HCT116 (cell line): ENCODE results near the gene OLA1. TPM values are rescaled to one million over a fixed set of nuclear protein-coding genes. Genes with fewer than 3 reads are reported as not detected.

Experiments
- ATAC-seq: fragments of 200-7000 bp; cut with Tn5 transposase; 2 replicates; pipeline ENCODE4 v1.9.1; 2020; ENCODE audit warnings: mild to moderate bottlenecking, moderate library complexity
- BruUV-seq: library from RNA; stranded (reverse); fragments of 400-500 nt; replicated peaks from 2 replicates; lab custom pipeline; 2021; lab: Mats Ljungman, UMichigan
- CTCF ChIA-PET: fragments of 300-600 bp; sonication (Branson Sonifier 250); formaldehyde crosslinking; loops from one replicate; lab custom pipeline; 2021; ENCODE audit warnings: antibody characterized with exemption; lab: Charles Lee
- POLR2A ChIA-PET: fragments of 300-600, 350-600 bp; sonication (Branson Sonifier 250); formaldehyde crosslinking; loops from one replicate; lab custom pipeline; 2021; ENCODE audit warnings: antibody characterized with exemption; lab: Charles Lee
- RAD21 ChIA-PET, 2 experiments: fragments of 300-600 bp; sonication (Branson Sonifier 250); formaldehyde crosslinking; loops; one replicate each; lab custom pipeline; 2023; ENCODE audit warnings: low total read pairs in 2 of 2; ENCODE audit not compliant: uncharacterized antibody in 2 of 2, unreplicated experiment in 2 of 2, low non-redundant PET in 1 of 2; lab: Charles Lee
- DNase-seq: peaks from one replicate; pipeline ENCODE4 v3.0.0-alpha.2; 2010; ENCODE audit warnings: low read depth, low spot score
- H2AFZ ChIP-seq: fragments of 200-600 bp; shearing (Covaris generic), sonication (generic); 2 replicates; pipeline ENCODE4 v1.6.1; 2017; ENCODE audit warnings: low read depth, mixed run types, mixed read lengths, antibody characterized with exemption, low read length; ENCODE audit not compliant: poor library complexity, severe bottlenecking
- H3K27ac ChIP-seq: 2 replicates; pipeline ENCODE4 v1.5.1; 2012; ENCODE audit warnings: low read depth, low read length
- H3K27me3 ChIP-seq: fragments of 200-600 bp; sonication (generic); 2 replicates; pipeline ENCODE4 v1.6.1; 2016; ENCODE audit warnings: mixed run types, low read length, mixed read lengths; ENCODE audit not compliant: insufficient read depth
- H3K36me3 ChIP-seq, 2 experiments: fragments of 200-500 bp in 1 of 2; fragments of 200-600 bp in 1 of 2; sonication (Bioruptor generic) in 1 of 2; sonication (generic) in 1 of 2; 2 replicates each; pipeline versions ENCODE4 v1.5.1 to v1.6.1; 2014 to 2016; ENCODE audit warnings: low read length in 2 of 2, inconsistent platforms in 1 of 2, mixed read lengths in 1 of 2, mixed run types in 1 of 2; ENCODE audit not compliant: insufficient read depth in 2 of 2, control insufficient read depth in 1 of 2
- H3K4me1 ChIP-seq, 2 experiments: fragments of 200-600 bp in 1 of 2; sonication (generic) in 1 of 2; 2 replicates each; pipeline versions ENCODE4 v1.5.1 to v1.6.1; 2012 to 2017; ENCODE audit warnings: low read length in 2 of 2, inconsistent platforms in 1 of 2, mild to moderate bottlenecking in 1 of 2, mixed read lengths in 1 of 2, mixed run types in 1 of 2, moderate library complexity in 1 of 2; ENCODE audit not compliant: insufficient read depth in 2 of 2, control insufficient read depth in 1 of 2
- H3K4me2 ChIP-seq: fragments of 200-600 bp; sonication (generic); 2 replicates; pipeline ENCODE4 v1.6.1; 2017; ENCODE audit warnings: mixed run types, low read length, mixed read lengths
- H3K4me3 ChIP-seq, 2 experiments: fragments of 200-600 bp in 1 of 2; sonication (generic) in 1 of 2; replicated peaks in 1 of 2; 2 replicates each; pipeline ENCODE4 v1.5.1; 2011 to 2016; ENCODE audit warnings: low read length in 2 of 2, control low read depth in 1 of 2, low read depth in 1 of 2, mild to moderate bottlenecking in 1 of 2, mixed read lengths in 1 of 2, mixed run types in 1 of 2
- H3K79me2 ChIP-seq: fragments of 200-600 bp; sonication (generic); 2 replicates; pipeline ENCODE4 v1.6.1; 2017; ENCODE audit warnings: mild to moderate bottlenecking, mixed run types, low read length, moderate library complexity, mixed read lengths; ENCODE audit not compliant: insufficient read depth
- H3K9ac ChIP-seq: fragments of 200-600 bp; sonication (generic); 2 replicates; pipeline ENCODE4 v1.6.1; 2016; ENCODE audit warnings: low read length, mixed read lengths
- H3K9me2 ChIP-seq: fragments of 200-600 bp; sonication (generic), shearing (Covaris generic); 2 replicates; pipeline ENCODE4 v1.6.1; 2017; ENCODE audit warnings: mixed run types, mild to moderate bottlenecking, moderate library complexity; ENCODE audit not compliant: insufficient read depth
- H3K9me3 ChIP-seq, 2 experiments: fragments of 200-500 bp in 1 of 2; fragments of 200-600 bp in 1 of 2; sonication (Bioruptor generic) in 1 of 2; sonication (generic) in 1 of 2; 2 replicates each; pipeline ENCODE4 v1.6.1; 2014 to 2017; ENCODE audit warnings: low read length in 2 of 2, mixed read lengths in 2 of 2, inconsistent platforms in 1 of 2, low read depth in 1 of 2, mild to moderate bottlenecking in 1 of 2, mixed run types in 1 of 2, moderate library complexity in 1 of 2; ENCODE audit not compliant: control insufficient read depth in 1 of 2, insufficient read depth in 1 of 2
- H4K20me1 ChIP-seq: fragments of 200-600 bp; sonication (generic), shearing (Covaris generic); 2 replicates; pipeline ENCODE4 v1.6.1; 2017; ENCODE audit warnings: mixed run types, mild to moderate bottlenecking, moderate library complexity; ENCODE audit not compliant: insufficient read depth
- CEBPB ChIP-seq: IDR thresholded peaks from 2 replicates; pipeline ENCODE4 v1.6.1; 2012; ENCODE audit warnings: low read depth
- EGR1 ChIP-seq: IDR thresholded peaks from 2 replicates; pipeline ENCODE4 v1.6.1; 2012; ENCODE audit warnings: low read depth
- EZH2phosphoT487 ChIP-seq: fragments of 200-600 bp; IDR thresholded peaks from 2 replicates; pipeline ENCODE4 v1.6.1; 2018; ENCODE audit warnings: antibody characterized with exemption, borderline replicate concordance
- FOSL1 ChIP-seq: IDR thresholded peaks from 2 replicates; pipeline ENCODE4 v1.6.1; 2012; ENCODE audit warnings: low read depth
- JUND ChIP-seq: IDR thresholded peaks from 2 replicates; pipeline ENCODE4 v1.6.1; 2012
- POLR2AphosphoS5 ChIP-seq: IDR thresholded peaks from 2 replicates; pipeline ENCODE4 v1.6.1; 2011; ENCODE audit warnings: mild to moderate bottlenecking, low read depth, low read length, moderate library complexity
- RAD21 ChIP-seq: IDR thresholded peaks from 2 replicates; pipeline ENCODE4 v1.6.1; 2012; ENCODE audit warnings: low read depth, mild to moderate bottlenecking
- REST ChIP-seq: IDR thresholded peaks from 2 replicates; pipeline ENCODE4 v1.6.1; 2012; ENCODE audit warnings: low read depth
- SRF ChIP-seq: IDR thresholded peaks from 2 replicates; pipeline ENCODE4 v1.6.1; 2012; ENCODE audit warnings: low read depth
- ZNF274 ChIP-seq: fragments of 200-500 bp; sonication (Bioruptor generic); IDR thresholded peaks from 2 replicates; pipeline ENCODE4 v1.6.1; 2014; ENCODE audit warnings: mild to moderate bottlenecking, low read depth, low read length, inconsistent platforms
- intact Hi-C: fragments of 100-400 bp; cut with micrococcal nuclease; formaldehyde crosslinking; loops from 2 replicates; pipeline ENCODE4 v1.10.0; 2022
- total RNA-seq: library from RNA; stranded (reverse); gene quantifications from one replicate; pipeline ENCODE4 v1.2.1, GENCODE V29; 2021; ENCODE audit not compliant: unreplicated experiment

The OLA1 gene
- total RNA-seq, 1 experiment from 2014 or later, result 219 TPM

GRCh38 chr2:174243812-174244211 is 4.5 kb downstream of the OLA1 start (continued):
- no peak for TF ChIP-seq REST
- no peak for TF ChIP-seq CEBPB

- ChIA-PET POLR2A (interaction anchor here (1.5 kb wide), 1 partner anchor 9 kb away, joined by 6 read pairs; the partner anchor contains the start of gene OLA1), CTCF (no interaction called here), RAD21 (no interaction called here)
- Histone ChIP-seq H3K36me3 (peaks cover 6 to 18% of the 10 kb centered on the region in 2 experiments; a peak in 2 of 4 replicates), H4K20me1 (peaks cover 33% of the 10 kb centered on the region; the same call in 1 of the 2 replicates), H3K27ac (no peak overlapping the region), H3K9me3 (no peaks in the 10 kb centered on the region), H3K79me2 (peaks cover 100% of the 10 kb centered on the region), H3K9me2 (no peaks in the 10 kb centered on the region), H3K4me2 (no peak overlapping the region), H3K27me3 (no peaks in the 10 kb centered on the region), H3K9ac (no peak overlapping the region), H3K4me1 (peaks cover 10% of the 10 kb centered on the region in 2 experiments), H2AFZ (no peak overlapping the region), H3K4me3 (no peak overlapping the region)
- BruUV-seq, result no TSS peak
- TF ChIP-seq RAD21 (no peak), SRF (no peak), EZH2phosphoT487 (no peak), JUND (no peak), POLR2AphosphoS5 (no peak), REST (no peak), FOSL1 (no peak), EGR1 (no peak), ZNF274 (no peak)
- DNase-seq (no peak), ATAC-seq (peak; percentile 36; the same call in 1 of the 2 replicates)
- intact Hi-C loops, result no loop called here
These were observed 8.2 kb downstream of the OLA1 start for GRCh38 chr2:174240097-174240496.
